K562 (cell line): ENCODE measurements around the gene PARK7.

Source experiments
- ADNP ChIP-seq: fragments of 200-800 bp; sonication (Bioruptor generic); IDR thresholded peaks from 2 replicates; pipeline ENCODE4 v1.6.1; 2016; ENCODE audit warnings: missing genetic modification characterization, missing compliant biosample characterization
- ARHGAP35 ChIP-seq: fragments of 450-650 bp; IDR thresholded peaks from 2 replicates; pipeline ENCODE4 v1.6.1; 2018; ENCODE audit not compliant: partially characterized antibody
- CEBPB ChIP-seq: fragments of 450-650 bp; IDR thresholded peaks from 2 replicates; pipeline ENCODE4 v1.6.1; 2016; ENCODE audit warnings: missing genetic modification characterization, missing compliant biosample characterization
- CREBBP ChIP-seq: IDR thresholded peaks from one replicate; pipeline ENCODE4 v1.6.1; 2012; ENCODE audit warnings: low read depth, mild to moderate bottlenecking, control low read depth, inconsistent platforms, low read length
- HCFC1 ChIP-seq: IDR thresholded peaks from 2 replicates; pipeline ENCODE4 v1.6.1; 2012; ENCODE audit warnings: low read depth, low read length, improper control_type of control experiment
- RCOR1 ChIP-seq, 2 experiments: IDR thresholded peaks; 2 replicates each; pipeline ENCODE4 v1.6.1; 2012; ENCODE audit warnings: low read depth in 2 of 2, low read length in 2 of 2, borderline replicate concordance in 1 of 2, improper control_type of control experiment in 1 of 2
- SRF ChIP-seq, 2 experiments: fragments of 250-450, 450-650 bp in 1 of 2; sonication (Bioruptor Pico) in 1 of 2; sonication (generic) in 1 of 2; formaldehyde crosslinking; IDR thresholded peaks; 2 replicates each; pipeline versions ENCODE4 v1.5.0 to v1.5.1; 2020 to 2022; ENCODE audit warnings: mild to moderate bottlenecking in 1 of 2, missing genetic modification reagents in 1 of 2
- ZZZ3 ChIP-seq: fragments of 450-650 bp; IDR thresholded peaks from 2 replicates; pipeline ENCODE4 v1.6.1; 2016; ENCODE audit warnings: antibody characterized with exemption, mild to moderate bottlenecking, moderate library complexity
- TF ChIP-seq, protein P1 (sequence below), 3 experiments: IDR thresholded peaks in 2 of 3; conservative IDR thresholded peaks in 1 of 3; 2 replicates each; pipeline ENCODE4 v1.5.1; 2011 to 2012; ENCODE audit warnings: low read length in 3 of 3, mild to moderate bottlenecking in 3 of 3, control low read depth in 2 of 3, improper control_type of control experiment in 1 of 3, inconsistent platforms in 1 of 3, low read depth in 1 of 3, mixed read lengths in 1 of 3, moderate library complexity in 1 of 3; ENCODE audit not compliant: insufficient read depth in 2 of 3
- TF ChIP-seq, protein P2 (sequence below), 2 experiments: IDR thresholded peaks; 2 replicates each; pipeline ENCODE4 v1.6.1; 2011; ENCODE audit warnings: borderline replicate concordance in 1 of 2, control low read depth in 1 of 2, low read depth in 1 of 2, low read length in 1 of 2, mild to moderate bottlenecking in 1 of 2, mixed read lengths in 1 of 2, moderate library complexity in 1 of 2; ENCODE audit not compliant: insufficient read depth in 1 of 2, insufficient read length in 1 of 2, poor library complexity in 1 of 2, severe bottlenecking in 1 of 2; ENCODE audit errors: extremely low read depth in 1 of 2

DNA sequence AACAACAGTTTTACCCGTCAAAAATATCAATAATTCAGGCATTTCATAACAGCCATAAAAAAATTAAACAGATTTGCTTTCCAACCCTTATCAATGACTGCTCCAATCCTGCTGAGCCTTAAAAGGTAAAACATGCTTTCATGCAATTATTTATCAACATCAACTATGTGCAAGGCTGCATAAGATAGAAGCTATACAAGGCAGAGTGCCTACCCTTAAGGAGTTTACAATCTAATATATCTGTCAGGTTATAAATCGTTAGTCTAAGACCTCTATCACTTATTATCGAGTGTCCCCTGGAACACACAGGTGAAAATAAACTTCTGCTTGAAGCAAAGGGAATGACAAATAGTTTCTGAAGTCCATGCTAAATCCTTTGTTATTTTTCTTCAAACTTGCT is 62.8 kb downstream of the PARK7 start:
- no peak for TF ChIP-seq ARHGAP35
- TF ChIP-seq ADNP (tag): no peak
- no peak for TF ChIP-seq CEBPB (tag)
- TF ChIP-seq ZZZ3: no peak
- TF ChIP-seq CREBBP: no peak
- TF ChIP-seq, protein P1, sequence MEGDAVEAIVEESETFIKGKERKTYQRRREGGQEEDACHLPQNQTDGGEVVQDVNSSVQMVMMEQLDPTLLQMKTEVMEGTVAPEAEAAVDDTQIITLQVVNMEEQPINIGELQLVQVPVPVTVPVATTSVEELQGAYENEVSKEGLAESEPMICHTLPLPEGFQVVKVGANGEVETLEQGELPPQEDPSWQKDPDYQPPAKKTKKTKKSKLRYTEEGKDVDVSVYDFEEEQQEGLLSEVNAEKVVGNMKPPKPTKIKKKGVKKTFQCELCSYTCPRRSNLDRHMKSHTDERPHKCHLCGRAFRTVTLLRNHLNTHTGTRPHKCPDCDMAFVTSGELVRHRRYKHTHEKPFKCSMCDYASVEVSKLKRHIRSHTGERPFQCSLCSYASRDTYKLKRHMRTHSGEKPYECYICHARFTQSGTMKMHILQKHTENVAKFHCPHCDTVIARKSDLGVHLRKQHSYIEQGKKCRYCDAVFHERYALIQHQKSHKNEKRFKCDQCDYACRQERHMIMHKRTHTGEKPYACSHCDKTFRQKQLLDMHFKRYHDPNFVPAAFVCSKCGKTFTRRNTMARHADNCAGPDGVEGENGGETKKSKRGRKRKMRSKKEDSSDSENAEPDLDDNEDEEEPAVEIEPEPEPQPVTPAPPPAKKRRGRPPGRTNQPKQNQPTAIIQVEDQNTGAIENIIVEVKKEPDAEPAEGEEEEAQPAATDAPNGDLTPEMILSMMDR (IDR thresholded peaks at IDR 0.05 in 2 of 3, conservative IDR thresholded peaks at IDR 0.05 in 1 of 3; ENCODE audit: insufficient read depth in 2 of 3, low read depth in 1 of 3, low read length in 3 of 3): no peak
- no peak for TF ChIP-seq RCOR1 (IDR thresholded peaks at IDR 0.05; ENCODE audit: borderline replicate concordance in 1 of 2, low read depth in 2 of 2, low read length in 2 of 2)
- no peak for TF ChIP-seq HCFC1
- TF ChIP-seq, protein P2, sequence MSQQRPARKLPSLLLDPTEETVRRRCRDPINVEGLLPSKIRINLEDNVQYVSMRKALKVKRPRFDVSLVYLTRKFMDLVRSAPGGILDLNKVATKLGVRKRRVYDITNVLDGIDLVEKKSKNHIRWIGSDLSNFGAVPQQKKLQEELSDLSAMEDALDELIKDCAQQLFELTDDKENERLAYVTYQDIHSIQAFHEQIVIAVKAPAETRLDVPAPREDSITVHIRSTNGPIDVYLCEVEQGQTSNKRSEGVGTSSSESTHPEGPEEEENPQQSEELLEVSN (IDR thresholded peaks at IDR 0.05; ENCODE audit: borderline replicate concordance in 1 of 2, extremely low read depth in 1 of 2, insufficient read depth in 1 of 2, insufficient read length in 1 of 2, low read depth in 1 of 2, low read length in 1 of 2, poor library complexity in 1 of 2, severe bottlenecking in 1 of 2): no peak
- TF ChIP-seq SRF (CRISPR knock-in tag; IDR thresholded peaks at IDR 0.05): no peak
